GM10266 (cell line): Measurements from ENCODE around the gene ARPC5.
"Not testable (repeated sequence)": the region's sequence is repeated elsewhere in the genome, so short reads cannot be mapped to it uniquely, and the experiment has no call there.

Source experiments
- DNase-seq: peaks from one replicate; pipeline ENCODE4 v3.0.0; 2012; ENCODE audit errors: extremely low spot score
- TF ChIP-seq, protein P1 (sequence below): IDR thresholded peaks from 2 replicates; pipeline ENCODE4 v1.5.1; 2012; ENCODE audit warnings: mild to moderate bottlenecking, low read depth; ENCODE audit not compliant: control insufficient read depth, insufficient read depth; ENCODE audit errors: missing control alignments

The ARPC5 gene

DNA sequence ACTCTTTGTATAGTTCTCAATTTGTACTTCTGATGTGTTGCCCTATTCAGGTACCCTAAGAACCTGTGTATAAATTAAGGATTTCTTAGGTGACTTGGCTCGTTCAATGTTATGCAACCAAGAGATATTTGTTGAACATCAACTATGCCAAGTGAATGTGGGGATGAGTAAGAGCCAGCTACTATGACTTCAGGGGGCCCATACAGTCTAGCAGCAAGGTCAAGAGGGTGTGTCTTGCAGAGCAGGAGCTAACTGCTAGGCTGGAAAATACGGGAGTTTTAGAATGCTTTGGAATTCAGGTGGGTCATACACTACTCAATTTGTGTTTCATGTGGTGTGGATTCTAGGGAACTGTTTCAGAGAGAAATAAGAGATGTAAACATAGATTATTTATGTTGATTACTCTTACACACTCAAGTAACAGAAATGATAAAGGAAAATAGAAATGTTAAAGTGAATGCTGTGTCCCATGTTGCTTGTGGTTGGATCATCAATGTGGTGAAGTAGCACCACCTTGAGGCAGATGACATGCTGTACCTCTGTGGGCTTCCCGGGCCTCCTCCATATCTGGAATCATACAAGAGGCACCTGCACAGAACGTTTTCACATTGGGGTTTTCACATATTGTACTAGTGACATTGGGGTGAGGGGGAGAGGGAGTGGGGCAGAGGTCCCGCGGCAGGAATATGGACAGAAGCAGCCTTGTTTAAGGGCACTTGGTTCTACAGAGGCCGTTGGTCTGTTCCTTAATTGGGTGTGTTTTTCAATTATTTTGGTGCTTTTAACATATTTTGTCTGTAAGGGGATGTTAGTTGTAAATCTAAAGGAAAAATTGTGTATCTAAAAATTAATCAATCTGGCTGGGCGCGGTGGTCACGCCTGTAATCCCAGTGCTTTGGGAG, 12.4 kb downstream of the ARPC5 start:
- TF ChIP-seq, protein P1, sequence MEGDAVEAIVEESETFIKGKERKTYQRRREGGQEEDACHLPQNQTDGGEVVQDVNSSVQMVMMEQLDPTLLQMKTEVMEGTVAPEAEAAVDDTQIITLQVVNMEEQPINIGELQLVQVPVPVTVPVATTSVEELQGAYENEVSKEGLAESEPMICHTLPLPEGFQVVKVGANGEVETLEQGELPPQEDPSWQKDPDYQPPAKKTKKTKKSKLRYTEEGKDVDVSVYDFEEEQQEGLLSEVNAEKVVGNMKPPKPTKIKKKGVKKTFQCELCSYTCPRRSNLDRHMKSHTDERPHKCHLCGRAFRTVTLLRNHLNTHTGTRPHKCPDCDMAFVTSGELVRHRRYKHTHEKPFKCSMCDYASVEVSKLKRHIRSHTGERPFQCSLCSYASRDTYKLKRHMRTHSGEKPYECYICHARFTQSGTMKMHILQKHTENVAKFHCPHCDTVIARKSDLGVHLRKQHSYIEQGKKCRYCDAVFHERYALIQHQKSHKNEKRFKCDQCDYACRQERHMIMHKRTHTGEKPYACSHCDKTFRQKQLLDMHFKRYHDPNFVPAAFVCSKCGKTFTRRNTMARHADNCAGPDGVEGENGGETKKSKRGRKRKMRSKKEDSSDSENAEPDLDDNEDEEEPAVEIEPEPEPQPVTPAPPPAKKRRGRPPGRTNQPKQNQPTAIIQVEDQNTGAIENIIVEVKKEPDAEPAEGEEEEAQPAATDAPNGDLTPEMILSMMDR, result peak; percentile 76
- peak; percentile 37 for DNase-seq

DNA sequence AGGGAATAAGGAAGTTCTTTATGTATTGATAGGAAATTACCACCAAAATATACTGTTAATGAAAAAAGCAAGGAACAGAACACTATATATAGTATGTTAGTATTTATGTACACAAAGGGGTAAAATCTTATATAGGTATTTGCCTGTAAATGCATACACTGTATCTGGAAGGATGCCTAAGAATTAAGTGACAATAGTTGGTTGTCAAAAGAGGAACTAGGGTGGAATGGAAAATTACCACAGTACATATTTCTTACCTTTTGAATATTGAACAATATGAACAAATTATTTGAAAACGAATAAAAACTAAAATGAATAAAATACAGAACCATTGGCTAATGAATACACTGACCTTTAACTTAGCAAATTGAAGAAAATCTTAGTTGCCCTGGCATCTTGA, 13.6 kb downstream of the ARPC5 start:
- no peak for DNase-seq
- TF ChIP-seq, protein P1, result no peak

DNA sequence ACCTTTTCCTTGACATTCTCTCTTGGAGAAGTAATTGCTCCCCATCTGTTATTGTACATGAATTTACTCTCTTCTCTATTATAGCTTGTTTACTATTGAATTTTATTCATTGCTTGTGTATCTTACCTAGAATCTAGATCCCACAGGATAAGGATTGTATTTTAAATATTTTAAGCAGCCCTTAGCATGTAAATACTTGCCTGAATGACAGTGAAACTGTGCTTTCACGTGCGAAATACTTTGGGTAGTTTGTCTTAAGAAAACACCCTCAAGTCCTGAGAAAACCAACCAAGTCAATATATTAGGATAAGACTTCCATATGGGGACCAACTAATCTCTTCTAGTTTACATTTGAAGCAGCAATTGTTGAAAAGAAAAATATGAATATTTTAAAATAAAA, 15.3 kb downstream of the ARPC5 start:
- TF ChIP-seq, protein P1, result no peak

GRCh38 chr1:183619781-183620180, 15.8 kb downstream of the ARPC5 start:
- DNase-seq, result no peak
- TF ChIP-seq, protein P1, result no peak

More for the DNA sequence above, 15.3 kb downstream of the ARPC5 start:
- no peak for DNase-seq

DNA sequence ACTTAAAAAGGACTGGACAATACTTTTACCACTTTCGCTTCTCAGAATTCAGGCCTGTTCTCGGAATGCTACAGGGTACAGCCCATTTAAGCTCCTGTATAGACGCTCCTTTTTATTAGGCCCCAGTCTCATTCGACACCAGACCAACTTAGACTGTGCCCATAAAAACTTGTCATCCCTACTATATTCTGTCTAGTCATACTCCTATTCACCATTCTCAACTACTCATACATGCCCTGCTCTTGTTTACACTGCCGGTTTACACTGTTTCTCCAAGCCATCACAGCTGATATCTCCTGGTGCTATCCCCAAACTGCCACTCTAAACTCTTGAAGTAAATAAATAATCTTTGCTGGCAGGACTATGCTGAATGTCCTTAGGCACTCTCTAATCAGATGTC, 17.4 kb downstream of the ARPC5 start:
- not testable (repeated sequence) for DNase-seq

- DNase-seq, result not testable (repeated sequence)
Observed at GRCh38 chr1:183612975-183613374, 22.6 kb downstream of the ARPC5 start.

DNA sequence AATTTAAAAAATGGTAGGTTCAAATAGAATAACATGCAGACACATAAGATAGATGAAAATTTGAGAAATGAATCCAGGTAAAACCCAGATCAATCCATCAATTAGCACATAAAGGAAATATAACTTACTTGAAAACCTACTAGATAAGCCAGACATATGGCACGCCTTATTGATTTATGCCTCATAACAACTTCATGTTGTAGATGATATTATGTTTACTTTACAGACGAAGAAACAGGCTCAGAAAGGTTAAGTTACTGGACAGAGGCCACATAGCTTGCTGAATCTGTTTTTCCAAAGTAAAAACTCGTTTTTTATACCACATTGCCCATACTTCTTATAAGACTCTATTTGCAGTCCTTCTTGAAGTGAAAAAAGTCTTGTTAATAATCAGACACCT, 23.2 kb downstream of the ARPC5 start:
- no peak for DNase-seq
- TF ChIP-seq, protein P1, result no peak

DNA sequence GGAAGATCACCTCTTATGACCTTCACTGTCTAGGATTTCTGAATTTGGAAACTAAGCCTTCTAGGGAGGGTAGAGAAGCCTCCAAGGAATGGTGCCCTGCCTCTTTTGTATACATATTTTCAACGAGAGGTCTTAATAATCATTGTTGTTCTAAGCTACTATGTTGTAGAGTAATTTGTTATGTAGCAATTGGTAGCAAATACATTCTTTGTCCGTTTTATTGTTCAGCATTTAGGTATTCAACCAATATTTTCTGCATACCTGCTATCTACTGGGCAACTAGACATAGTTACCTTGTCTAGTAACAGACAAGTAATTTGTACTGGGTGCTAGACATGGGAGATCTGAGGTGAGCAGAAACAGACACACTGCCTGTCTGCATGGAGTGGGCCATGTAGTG, 24.6 kb downstream of the ARPC5 start:
- TF ChIP-seq, protein P1, result no peak
- no peak for DNase-seq
